Calu3 (cell line): Measurements from ENCODE around the gene KREMEN1. TPM values are rescaled to one million over a fixed set of nuclear protein-coding genes. Genes with fewer than 3 reads are reported as not detected.

ENCODE experiments used
- BruUV-seq: library from RNA; stranded (reverse); fragments of 400-500 nt; replicated peaks from 2 replicates; lab custom pipeline; 2021; lab: Mats Ljungman, UMichigan
- CTCF ChIA-PET: fragments of 300-600 bp; sonication (Branson Sonifier 250); formaldehyde crosslinking; loops from one replicate; lab custom pipeline; 2022; ENCODE audit warnings: antibody characterized with exemption; lab: Charles Lee
- DNase-seq: peaks from one replicate; pipeline ENCODE4 v3.0.0; 2022
- H3K27ac Mint-ChIP-seq: one replicate; pipeline ENCODE4 v1.8.0; 2022; ENCODE audit warnings: mixed read lengths; ENCODE audit not compliant: unreplicated experiment
- H3K27me3 Mint-ChIP-seq: one replicate; pipeline ENCODE4 v1.8.0; 2022; ENCODE audit warnings: mixed read lengths; ENCODE audit not compliant: unreplicated experiment
- H3K36me3 Mint-ChIP-seq: one replicate; pipeline ENCODE4 v1.8.0; 2022; ENCODE audit warnings: mild to moderate bottlenecking, moderate library complexity, mixed read lengths; ENCODE audit not compliant: insufficient read depth, unreplicated experiment
- H3K4me1 Mint-ChIP-seq: one replicate; pipeline ENCODE4 v1.8.0; 2022; ENCODE audit warnings: mild to moderate bottlenecking, low read depth, mixed read lengths; ENCODE audit not compliant: unreplicated experiment
- H3K4me3 Mint-ChIP-seq: one replicate; pipeline ENCODE4 v1.8.0; 2022; ENCODE audit warnings: mild to moderate bottlenecking, low read depth, moderate library complexity, mixed read lengths; ENCODE audit not compliant: unreplicated experiment
- H3K9me3 Mint-ChIP-seq: one replicate; pipeline ENCODE4 v1.8.0; 2022; ENCODE audit warnings: low read depth, mixed read lengths; ENCODE audit not compliant: unreplicated experiment
- intact Hi-C: fragments of 100-400 bp; cut with micrococcal nuclease; formaldehyde crosslinking; loops from one replicate; pipeline ENCODE4 v1.10.0; 2022; ENCODE audit not compliant: unreplicated experiment
- total RNA-seq: library from RNA; stranded (reverse); gene quantifications from 2 replicates; pipeline ENCODE4 v1.2.3, GENCODE V29; 2022
- TF ChIP-seq, protein P1 (sequence below): fragments of 200-600 bp; IDR thresholded peaks from one replicate; pipeline ENCODE4 v1.8.0; 2022; ENCODE audit warnings: antibody characterized with exemption; ENCODE audit not compliant: unreplicated experiment

The KREMEN1 gene
- total RNA-seq, 1 experiment from 2014 or later = 2.8 TPM

DNA sequence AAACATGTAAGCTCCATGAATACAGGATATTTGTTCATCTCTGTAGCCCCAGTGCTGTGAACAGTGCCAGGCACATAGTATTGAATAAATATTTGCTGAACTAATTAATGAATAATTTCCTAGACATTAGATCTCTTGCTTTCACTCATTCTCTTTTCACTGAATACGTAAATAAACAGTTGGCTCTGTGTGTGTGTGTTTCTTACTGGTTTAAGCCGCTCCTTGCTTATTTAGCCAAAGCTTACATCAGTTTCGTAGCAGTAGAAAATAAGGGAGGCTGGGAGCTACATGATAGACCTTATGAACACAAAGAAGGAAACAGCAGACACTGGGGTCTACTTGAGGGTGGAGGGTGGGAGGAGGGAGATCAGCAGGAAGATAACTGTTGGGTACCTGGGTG lies 17.2 kb downstream of the KREMEN1 start:
- intact Hi-C loops = no loop called here
- H3K36me3 Mint-ChIP-seq = no peaks in the 10 kb centered on the region
- no peaks in the 10 kb centered on the region for H3K9me3 Mint-ChIP-seq
- TF ChIP-seq, protein P1, sequence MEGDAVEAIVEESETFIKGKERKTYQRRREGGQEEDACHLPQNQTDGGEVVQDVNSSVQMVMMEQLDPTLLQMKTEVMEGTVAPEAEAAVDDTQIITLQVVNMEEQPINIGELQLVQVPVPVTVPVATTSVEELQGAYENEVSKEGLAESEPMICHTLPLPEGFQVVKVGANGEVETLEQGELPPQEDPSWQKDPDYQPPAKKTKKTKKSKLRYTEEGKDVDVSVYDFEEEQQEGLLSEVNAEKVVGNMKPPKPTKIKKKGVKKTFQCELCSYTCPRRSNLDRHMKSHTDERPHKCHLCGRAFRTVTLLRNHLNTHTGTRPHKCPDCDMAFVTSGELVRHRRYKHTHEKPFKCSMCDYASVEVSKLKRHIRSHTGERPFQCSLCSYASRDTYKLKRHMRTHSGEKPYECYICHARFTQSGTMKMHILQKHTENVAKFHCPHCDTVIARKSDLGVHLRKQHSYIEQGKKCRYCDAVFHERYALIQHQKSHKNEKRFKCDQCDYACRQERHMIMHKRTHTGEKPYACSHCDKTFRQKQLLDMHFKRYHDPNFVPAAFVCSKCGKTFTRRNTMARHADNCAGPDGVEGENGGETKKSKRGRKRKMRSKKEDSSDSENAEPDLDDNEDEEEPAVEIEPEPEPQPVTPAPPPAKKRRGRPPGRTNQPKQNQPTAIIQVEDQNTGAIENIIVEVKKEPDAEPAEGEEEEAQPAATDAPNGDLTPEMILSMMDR = no peak
- CTCF ChIA-PET = interaction anchor here (0.6 kb wide), 1 partner anchor 230 kb away, joined by 3 read pairs; no protein-coding TSS in a partner anchor
- no peak overlapping the region for H3K27ac Mint-ChIP-seq
- peaks cover 8% of the 10 kb centered on the region for H3K4me1 Mint-ChIP-seq
- peaks cover 33% of the 10 kb centered on the region for H3K27me3 Mint-ChIP-seq
- no peak for DNase-seq
- H3K4me3 Mint-ChIP-seq = no peak overlapping the region
- no TSS peak for BruUV-seq

DNA sequence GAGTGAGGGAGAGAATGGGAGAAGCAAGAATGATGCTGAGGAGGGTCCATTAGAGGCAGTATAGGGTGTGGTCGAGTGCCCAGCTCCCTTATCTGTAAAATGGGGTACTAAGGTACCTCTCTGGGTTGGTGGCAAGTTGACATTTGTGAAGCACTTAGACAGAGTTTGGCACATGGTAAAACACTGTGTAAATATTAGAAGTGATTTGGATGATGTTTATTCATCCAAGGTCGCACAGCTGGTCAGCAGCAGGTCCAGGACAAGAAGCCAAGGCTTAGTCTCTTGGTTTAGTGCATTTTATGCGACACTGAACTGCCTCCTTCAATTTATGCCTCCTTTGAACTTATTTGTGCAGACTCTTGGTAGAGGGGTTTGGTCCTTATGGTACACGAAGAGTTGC lies 19.4 kb downstream of the KREMEN1 start:
- Mint-ChIP-seq H3K4me1 (peaks cover 17% of the 10 kb centered on the region), H3K4me3 (no peak overlapping the region), H3K27me3 (peaks cover 33% of the 10 kb centered on the region), H3K36me3 (no peaks in the 10 kb centered on the region), H3K27ac (no peak overlapping the region), H3K9me3 (no peaks in the 10 kb centered on the region)
- intact Hi-C loops = no loop called here
- no TSS peak for BruUV-seq
- DNase-seq = no peak
- TF ChIP-seq, protein P1 = no peak
- CTCF ChIA-PET = no interaction called here

DNA sequence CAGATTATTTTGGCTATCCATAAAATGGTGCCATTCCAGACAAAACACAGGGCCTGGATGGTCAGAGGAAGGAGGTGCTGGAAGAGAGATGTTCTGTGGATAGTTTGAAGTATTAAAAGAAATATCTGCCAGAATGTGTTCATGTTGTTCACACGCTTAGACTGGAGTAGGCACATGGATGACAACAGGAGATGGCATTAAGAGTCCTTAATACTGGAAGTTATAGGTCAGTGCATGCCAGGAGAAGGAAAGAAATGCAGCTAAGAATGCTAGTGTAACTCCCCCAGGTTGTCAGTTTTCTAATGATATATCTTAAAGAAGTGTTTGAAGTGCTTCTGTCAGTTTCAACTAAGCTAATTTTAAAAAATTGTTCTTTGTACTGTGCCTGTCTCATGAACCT lies 20.2 kb downstream of the KREMEN1 start:
- H3K4me3 Mint-ChIP-seq = no peak overlapping the region
- CTCF ChIA-PET = no interaction called here

DNA sequence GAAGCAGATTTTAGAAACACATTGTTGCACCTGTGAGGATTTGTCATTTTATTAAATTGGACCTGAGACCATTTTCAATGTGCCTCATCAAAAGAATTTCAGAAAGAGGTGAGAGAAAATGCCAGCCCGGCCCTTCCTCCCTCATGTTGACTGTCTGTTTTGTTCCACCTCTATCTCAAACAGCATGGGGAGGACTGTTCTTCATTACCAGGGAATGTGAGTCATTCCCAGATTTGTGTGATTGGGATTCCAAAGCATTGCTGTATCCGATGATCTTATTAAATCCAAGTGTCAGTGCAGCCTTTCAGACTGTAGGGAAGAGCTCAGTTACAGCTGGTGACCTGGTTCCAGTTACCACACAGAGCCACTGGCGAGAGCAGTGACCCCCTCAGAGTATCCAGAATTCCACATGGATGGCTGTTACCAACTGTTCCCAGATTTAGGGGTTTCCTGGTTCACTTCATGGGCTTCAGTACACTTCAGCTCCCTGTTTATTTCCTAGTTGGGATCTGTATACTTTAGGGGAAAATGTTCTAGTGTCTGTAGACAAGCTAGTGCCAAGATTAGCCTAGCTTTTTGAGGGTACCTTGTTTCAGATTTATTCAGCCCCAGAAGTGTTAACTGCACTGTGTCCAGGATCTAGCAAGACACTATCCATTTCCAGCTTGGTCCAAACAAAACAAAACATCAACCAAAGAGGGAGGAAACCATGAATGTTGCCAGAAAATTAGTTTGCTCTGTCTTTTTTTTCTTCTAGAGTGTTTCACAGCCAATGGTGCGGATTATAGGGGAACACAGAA lies 20.9 kb downstream of the KREMEN1 start:
- H3K9me3 Mint-ChIP-seq = no peaks in the 10 kb centered on the region
- no peak for DNase-seq
- H3K36me3 Mint-ChIP-seq = no peaks in the 10 kb centered on the region
- intact Hi-C loops = no loop called here
- peaks cover 17% of the 10 kb centered on the region for H3K4me1 Mint-ChIP-seq
- peaks cover 32% of the 10 kb centered on the region for H3K27me3 Mint-ChIP-seq
- H3K27ac Mint-ChIP-seq = no peak overlapping the region
- CTCF ChIA-PET = interaction anchor here (0.7 to 1.2 kb wide), 2 partner anchors 32 to 43 kb away, joined by 3 to 4 read pairs; no protein-coding TSS in a partner anchor
- TF ChIP-seq, protein P1 = no peak
- no TSS peak for BruUV-seq
- H3K4me3 Mint-ChIP-seq = no peak overlapping the region

More for the DNA sequence above, 20.2 kb downstream of the KREMEN1 start:
- DNase-seq = no peak
- peaks cover 33% of the 10 kb centered on the region for H3K27me3 Mint-ChIP-seq
- intact Hi-C loops = no loop called here
- TF ChIP-seq, protein P1 = no peak
- BruUV-seq = no TSS peak
- peaks cover 17% of the 10 kb centered on the region for H3K4me1 Mint-ChIP-seq
- no peaks in the 10 kb centered on the region for H3K9me3 Mint-ChIP-seq
- no peaks in the 10 kb centered on the region for H3K36me3 Mint-ChIP-seq
- no peak overlapping the region for H3K27ac Mint-ChIP-seq
